ENCODE measurements around the gene DHX32.
"Not testable (repeated sequence)": the region's sequence is repeated elsewhere in the genome, so short reads cannot be mapped to it uniquely, and the experiment has no call there.

DHX32 gene

GRCh38 chr10:125881192-125881591 is at the start of gene DHX32:
Gene DHX32 (minus strand): TSS chr10:125881292. CDS start chr10:125880824, 468 bp downstream.
- DNase-seq (ENCODE audit: low read depth in 1 of 2, low spot score in 1 of 2): no peak

- DNase-seq (ENCODE audit: low read depth in 1 of 2, low spot score in 1 of 2): no peak
Observed at GRCh38 chr10:125929618-125930017, 48.5 kb upstream of the DHX32 start.

- no peak for DNase-seq (ENCODE audit: low read depth in 1 of 2, low spot score in 1 of 2)
Observed at GRCh38 chr10:125928928-125929585, 48.0 kb upstream of the DHX32 start.

- not testable (repeated sequence) for DNase-seq (ENCODE audit: low read depth in 1 of 2, low spot score in 1 of 2)
Observed at GRCh38 chr10:125927265-125927664, 46.2 kb upstream of the DHX32 start.

GRCh38 chr10:125926247-125926646 is 45.2 kb upstream of the DHX32 start:
- DNase-seq (ENCODE audit: low read depth in 1 of 2, low spot score in 1 of 2): no peak

- DNase-seq (ENCODE audit: low read depth in 1 of 2, low spot score in 1 of 2): no peak
Observed at GRCh38 chr10:125925262-125925834, 44.3 kb upstream of the DHX32 start.

GRCh38 chr10:125921643-125922306 is 40.7 kb upstream of the DHX32 start:
- DNase-seq (ENCODE audit: low read depth in 1 of 2, low spot score in 1 of 2): not testable (repeated sequence)

- DNase-seq (ENCODE audit: low read depth in 1 of 2, low spot score in 1 of 2): not testable (repeated sequence)
Observed at GRCh38 chr10:125917704-125918361, 36.7 kb upstream of the DHX32 start.

- no peak for DNase-seq (ENCODE audit: low read depth in 1 of 2, low spot score in 1 of 2)
Observed at GRCh38 chr10:125916977-125917376, 35.9 kb upstream of the DHX32 start.

GRCh38 chr10:125913277-125913676 is 32.2 kb upstream of the DHX32 start:
- not testable (repeated sequence) for DNase-seq (ENCODE audit: low read depth in 1 of 2, low spot score in 1 of 2)

- DNase-seq (ENCODE audit: low read depth in 1 of 2, low spot score in 1 of 2): no peak
Observed at GRCh38 chr10:125911990-125912389, 30.9 kb upstream of the DHX32 start.

- DNase-seq (ENCODE audit: low read depth in 1 of 2, low spot score in 1 of 2): no peak
Observed at GRCh38 chr10:125911145-125911544, 30.1 kb upstream of the DHX32 start.

- not testable (repeated sequence) for DNase-seq (ENCODE audit: low read depth in 1 of 2, low spot score in 1 of 2)
Observed at GRCh38 chr10:125909491-125909890, 28.4 kb upstream of the DHX32 start.

GRCh38 chr10:125908813-125909212 is 27.7 kb upstream of the DHX32 start:
- DNase-seq (ENCODE audit: low read depth in 1 of 2, low spot score in 1 of 2): not testable (repeated sequence)

GRCh38 chr10:125907598-125907997 is 26.5 kb upstream of the DHX32 start:
- not testable (repeated sequence) for DNase-seq (ENCODE audit: low read depth in 1 of 2, low spot score in 1 of 2)

GRCh38 chr10:125905069-125905994 is 24.2 kb upstream of the DHX32 start:
- DNase-seq (ENCODE audit: low read depth in 1 of 2, low spot score in 1 of 2): not testable (repeated sequence)

GRCh38 chr10:125903135-125903640 is 22.1 kb upstream of the DHX32 start:
- not testable (repeated sequence) for DNase-seq (ENCODE audit: low read depth in 1 of 2, low spot score in 1 of 2)

- DNase-seq (ENCODE audit: low read depth in 1 of 2, low spot score in 1 of 2): not testable (repeated sequence)
Observed at GRCh38 chr10:125900963-125901362, 19.9 kb upstream of the DHX32 start.

GRCh38 chr10:125897317-125897716 is 16.2 kb upstream of the DHX32 start:
- not testable (repeated sequence) for DNase-seq (ENCODE audit: low read depth in 1 of 2, low spot score in 1 of 2)

All from activated T-helper 1 cell treated with anti-CD3 and anti-CD28 coated beads, Interleukin-2, amount 50 U/mL, for 16 hours (primary cell).